PFSK-1 (cell line): ENCODE measurements around the gene AAR2.

Experiments
- REST ChIP-seq, 2 experiments: IDR thresholded peaks; 2 replicates each; pipeline versions ENCODE4 v1.6.1 to v1.8.0; 2011 to 2012; ENCODE audit warnings: low read depth in 2 of 2, low read length in 2 of 2, control low read depth in 1 of 2, inconsistent platforms in 1 of 2, mild to moderate bottlenecking in 1 of 2, moderate library complexity in 1 of 2; ENCODE audit not compliant: insufficient read depth in 1 of 2
- SIN3A ChIP-seq: IDR thresholded peaks from 2 replicates; pipeline ENCODE4 v1.6.1; 2012; ENCODE audit warnings: mild to moderate bottlenecking, low read length, moderate library complexity, borderline replicate concordance; ENCODE audit not compliant: insufficient read depth
- TAF1 ChIP-seq: IDR thresholded peaks from 2 replicates; pipeline ENCODE4 v1.6.1; 2012; ENCODE audit warnings: low read length, control low read depth, borderline replicate concordance; ENCODE audit not compliant: insufficient read depth

GRCh38 chr20:36260316-36260715, 24.0 kb downstream of the AAR2 start:
- TF ChIP-seq REST (IDR thresholded peaks at IDR 0.05; ENCODE audit: insufficient read depth in 1 of 2, low read depth in 2 of 2, low read length in 2 of 2) (no peak), TAF1 (no peak), SIN3A (no peak)
